ENCODE results near the gene CRBN. TPM values are rescaled to one million over a fixed set of nuclear protein-coding genes. Genes with fewer than 3 reads are reported as not detected.
A peak's percentile ranks its signal among the peaks of the same experiment; 100 is the strongest.

Gene CRBN
- total and polyA plus RNA-seq, 9 of the 15 experiments (the other 6 are each of a cell fraction or from before 2014, with no cell fraction given), result 40.8 to 331 (median 57.4) TPM

DNA sequence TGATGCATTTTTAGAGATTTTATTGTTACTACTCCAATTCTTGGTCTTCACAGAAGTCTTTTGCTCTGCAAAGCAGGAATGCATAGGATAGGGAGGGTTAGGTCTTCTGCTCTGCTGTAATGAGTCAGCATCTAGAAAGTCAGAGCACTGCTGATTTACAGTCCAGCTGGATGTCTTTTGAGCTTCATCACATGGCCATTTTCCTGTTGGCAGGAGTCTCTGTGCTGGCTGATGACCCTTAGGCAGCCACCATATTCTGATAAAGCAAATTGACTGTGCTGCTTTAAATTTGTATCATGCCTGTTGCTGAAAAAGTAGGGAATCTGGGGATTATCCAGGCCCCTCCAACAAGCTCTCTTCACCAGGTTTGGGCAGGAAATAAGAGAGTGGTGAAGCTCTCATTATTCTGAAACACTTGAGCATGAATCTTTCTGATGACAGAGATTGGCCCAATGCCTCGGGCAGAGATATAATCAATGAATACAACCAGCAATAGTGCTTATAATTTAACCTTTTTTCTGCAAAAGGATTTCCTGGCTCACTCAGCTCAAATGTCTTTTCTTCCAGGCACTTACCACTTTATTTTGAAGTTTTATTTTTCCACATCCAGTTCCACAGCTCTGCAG, 9.7 kb upstream of the CRBN start (continued):
- TF ChIP-seq THRA (IDR thresholded peaks at IDR 0.05), result no peak
- TF ChIP-seq BRCA1 (IDR thresholded peaks at IDR 0.05), result no peak
- no peak for TF ChIP-seq BRCA1 (CRISPR knock-in tag; IDR thresholded peaks at IDR 0.05)
- TF ChIP-seq KLF16 (IDR thresholded peaks at IDR 0.05), result no peak
- no peak for TF ChIP-seq RBM25 (IDR thresholded peaks at IDR 0.05; ENCODE audit: low read depth, low read length, severe bottlenecking)
- TF ChIP-seq GTF2A2 (tag; IDR thresholded peaks at IDR 0.05), result no peak
- TF ChIP-seq NFIC (IDR thresholded peaks at IDR 0.05), result no peak
- TF ChIP-seq ZNF253 (CRISPR knock-in tag; conservative IDR thresholded peaks at IDR 0.05), result no peak
- TF ChIP-seq PHB2 (IDR thresholded peaks at IDR 0.05; ENCODE audit: low read depth), result no peak
- TF ChIP-seq, protein P1, sequence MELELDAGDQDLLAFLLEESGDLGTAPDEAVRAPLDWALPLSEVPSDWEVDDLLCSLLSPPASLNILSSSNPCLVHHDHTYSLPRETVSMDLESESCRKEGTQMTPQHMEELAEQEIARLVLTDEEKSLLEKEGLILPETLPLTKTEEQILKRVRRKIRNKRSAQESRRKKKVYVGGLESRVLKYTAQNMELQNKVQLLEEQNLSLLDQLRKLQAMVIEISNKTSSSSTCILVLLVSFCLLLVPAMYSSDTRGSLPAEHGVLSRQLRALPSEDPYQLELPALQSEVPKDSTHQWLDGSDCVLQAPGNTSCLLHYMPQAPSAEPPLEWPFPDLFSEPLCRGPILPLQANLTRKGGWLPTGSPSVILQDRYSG (tag; conservative IDR thresholded peaks at IDR 0.05; ENCODE audit: low read depth), result no peak
- no peak for TF ChIP-seq ZMIZ1 (IDR thresholded peaks at IDR 0.05; ENCODE audit: low read depth in 2 of 2, low read length in 2 of 2)
- no peak for TF ChIP-seq NCOA2 (IDR thresholded peaks at IDR 0.05; ENCODE audit: partially characterized antibody in 2 of 2)
- TF ChIP-seq CTCF (IDR thresholded peaks at IDR 0.05 in 2 of 3, conservative IDR thresholded peaks at IDR 0.05 in 1 of 3; ENCODE audit: insufficient read depth in 2 of 3, low read depth in 1 of 3, low read length in 3 of 3), result no peak
- no peak for TF ChIP-seq ZNF124 (CRISPR knock-in tag; IDR thresholded peaks at IDR 0.05)
- TF ChIP-seq ZBTB12 (CRISPR knock-in tag; IDR thresholded peaks at IDR 0.05), result no peak
- TF ChIP-seq, protein P2, sequence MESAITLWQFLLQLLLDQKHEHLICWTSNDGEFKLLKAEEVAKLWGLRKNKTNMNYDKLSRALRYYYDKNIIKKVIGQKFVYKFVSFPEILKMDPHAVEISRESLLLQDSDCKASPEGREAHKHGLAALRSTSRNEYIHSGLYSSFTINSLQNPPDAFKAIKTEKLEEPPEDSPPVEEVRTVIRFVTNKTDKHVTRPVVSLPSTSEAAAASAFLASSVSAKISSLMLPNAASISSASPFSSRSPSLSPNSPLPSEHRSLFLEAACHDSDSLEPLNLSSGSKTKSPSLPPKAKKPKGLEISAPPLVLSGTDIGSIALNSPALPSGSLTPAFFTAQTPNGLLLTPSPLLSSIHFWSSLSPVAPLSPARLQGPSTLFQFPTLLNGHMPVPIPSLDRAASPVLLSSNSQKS (CRISPR knock-in tag; IDR thresholded peaks at IDR 0.05), result no peak
- TF ChIP-seq C11orf30 (IDR thresholded peaks at IDR 0.05; ENCODE audit: low read depth), result peak; percentile 92
- no peak for TF ChIP-seq ZNF431 (CRISPR knock-in tag; IDR thresholded peaks at IDR 0.05)
- no peak for TF ChIP-seq HEY1 (CRISPR knock-in tag; IDR thresholded peaks at IDR 0.05; ENCODE audit: borderline replicate concordance)

Data from K562 (cell line).